Head of caudate nucleus (tissue), 42 donors: Measurements from ENCODE around the gene GJB1.
A peak's percentile ranks its signal among the peaks of the same experiment; 100 is the strongest.
"Not testable (repeated sequence)": the region's sequence is repeated elsewhere in the genome, so short reads cannot be mapped to it uniquely, and the experiment has no call there.

Experiments
- DNase-seq, 42 donors: peaks; one replicate each; pipeline versions ENCODE4 v3.0.0 to v3.0.0-alpha.2; 2020 to 2021; ENCODE audit warnings: mixed read lengths in 7 of 42
- intact Hi-C: fragments of 100-400 bp; cut with DNase I; formaldehyde crosslinking; loops from one replicate; pipeline ENCODE4 v1.15.0; 2022

GJB1 gene

DNA sequence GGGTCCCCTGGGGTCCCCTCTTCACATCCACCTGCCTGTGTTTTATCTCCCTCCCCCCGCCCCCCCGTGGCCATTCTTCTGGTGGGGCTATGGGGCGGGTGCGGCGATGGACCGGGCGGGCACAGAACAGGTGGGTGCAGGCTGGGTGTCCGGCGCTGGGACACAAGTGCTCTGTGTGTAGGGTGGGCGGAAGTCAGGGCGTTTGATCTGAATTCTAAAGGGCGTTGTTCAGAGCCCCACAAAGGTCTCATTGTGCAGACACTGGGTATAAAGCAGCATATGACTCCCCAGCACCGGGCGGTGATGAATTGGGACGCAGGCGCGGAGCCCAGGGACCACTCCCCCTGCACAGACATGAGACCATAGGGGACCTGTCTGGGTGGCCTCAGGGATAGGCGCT is at the start of gene GJB1:
Gene GJB1 (plus strand): TSS at position 296 of the 400 bp plus-strand sequence. CDS start 484 bp downstream, outside the sequence.
- DNase-seq, result peak; percentile 34 to 89 (median 73)
- intact Hi-C loops, result no loop called here

DNA sequence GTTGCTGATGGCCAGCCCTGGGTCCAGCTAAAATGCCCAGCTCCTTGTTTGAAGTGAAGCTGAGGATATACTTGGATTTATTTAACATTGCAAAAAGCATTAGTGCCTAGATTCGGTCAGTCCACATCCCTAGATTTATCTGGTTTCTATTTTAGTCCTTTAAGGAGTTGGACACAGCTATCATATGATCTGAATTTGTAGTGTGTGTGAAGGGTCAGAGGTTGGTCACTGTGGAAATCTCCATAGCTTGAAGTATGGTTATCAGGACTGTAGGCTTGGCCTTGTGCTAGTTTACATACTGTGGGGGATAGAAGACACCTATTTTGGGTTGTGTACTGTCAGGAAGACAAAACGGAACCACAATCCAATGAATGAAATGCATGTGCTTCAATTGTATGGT is 49.6 kb upstream of the GJB1 start:
- intact Hi-C loops, result loop anchor here (10.0 kb wide), 1 partner anchor 179 kb away; no protein-coding TSS in a partner anchor

DNA sequence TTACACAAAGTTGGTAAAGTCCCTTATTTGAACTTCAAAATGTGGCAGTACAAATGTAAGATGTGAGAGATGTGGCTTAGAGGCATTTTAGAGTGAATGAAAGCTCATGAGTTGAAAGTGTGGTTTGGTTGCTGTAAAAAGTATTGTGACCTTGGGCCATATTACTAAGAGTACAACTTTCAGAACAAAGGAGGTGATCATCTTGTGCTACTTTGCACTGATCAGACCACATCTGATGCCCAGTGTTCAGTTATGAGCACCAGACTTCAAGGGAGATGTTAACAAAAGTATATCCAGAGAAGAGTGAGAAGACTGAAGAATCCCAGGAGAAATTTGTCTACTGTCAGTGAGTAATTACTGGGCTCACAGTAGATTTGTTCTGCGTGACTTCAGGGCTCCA is 48.2 kb upstream of the GJB1 start:
- DNase-seq, result no peak
- intact Hi-C loops, result loop anchor here (10.0 kb wide), 1 partner anchor 180 kb away; no protein-coding TSS in a partner anchor

More for the DNA sequence above, 49.6 kb upstream of the GJB1 start:
- DNase-seq, result no peak

GRCh38 chrX:71175531-71175930 is 47.5 kb upstream of the GJB1 start:
- intact Hi-C loops, result loop anchor here (10.0 kb wide), 1 partner anchor 181 kb away; no protein-coding TSS in a partner anchor
- no peak for DNase-seq

DNA sequence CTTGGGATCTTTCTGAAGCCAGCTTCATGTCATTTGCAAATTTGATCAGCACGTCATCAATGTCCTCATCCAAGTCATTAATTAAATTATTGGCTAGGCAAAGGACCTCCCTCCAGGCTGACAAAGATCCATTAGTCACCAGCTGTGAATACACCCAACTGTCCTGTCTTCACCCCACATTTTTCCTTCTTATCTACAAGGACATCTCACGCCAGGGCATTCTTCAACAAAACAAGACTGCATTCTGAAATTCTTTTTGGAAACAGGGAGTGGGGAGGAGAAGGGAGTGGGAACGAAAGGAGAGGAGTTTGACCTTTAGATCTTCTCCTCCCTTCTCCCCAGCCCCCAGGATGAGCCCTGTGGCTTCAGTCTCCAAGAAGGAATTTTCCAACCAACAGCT is 45.7 kb upstream of the GJB1 start:
- intact Hi-C loops, result loop anchor here (10.0 kb wide), 1 partner anchor 183 kb away; no protein-coding TSS in a partner anchor

DNA sequence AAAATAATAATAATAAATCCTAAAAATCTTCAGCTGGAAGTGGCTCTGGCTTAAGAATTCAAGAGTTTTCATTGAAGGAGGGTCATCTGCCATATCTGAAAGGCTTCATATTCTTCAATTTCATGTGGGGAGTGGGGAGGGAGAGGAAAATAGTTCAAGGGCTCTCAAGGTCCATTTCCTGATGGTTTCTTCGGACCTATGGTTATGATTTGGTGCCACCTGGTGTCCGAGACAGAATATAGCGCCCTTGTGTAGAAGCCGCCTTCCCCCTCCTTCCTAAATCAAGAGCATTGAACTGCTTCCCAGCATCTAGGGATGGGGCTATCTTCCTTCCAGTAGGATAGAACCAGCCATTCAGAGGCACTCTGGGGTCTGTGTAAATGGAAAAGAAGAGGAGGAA is 44.1 kb upstream of the GJB1 start:
- peak in 38 of 42 donors; percentile 33 to 86 (median 63) for DNase-seq
- intact Hi-C loops, result loop anchor here (10.0 kb wide), 1 partner anchor 184 kb away; no protein-coding TSS in a partner anchor

More for the DNA sequence above, 45.7 kb upstream of the GJB1 start:
- DNase-seq, result no peak

DNA sequence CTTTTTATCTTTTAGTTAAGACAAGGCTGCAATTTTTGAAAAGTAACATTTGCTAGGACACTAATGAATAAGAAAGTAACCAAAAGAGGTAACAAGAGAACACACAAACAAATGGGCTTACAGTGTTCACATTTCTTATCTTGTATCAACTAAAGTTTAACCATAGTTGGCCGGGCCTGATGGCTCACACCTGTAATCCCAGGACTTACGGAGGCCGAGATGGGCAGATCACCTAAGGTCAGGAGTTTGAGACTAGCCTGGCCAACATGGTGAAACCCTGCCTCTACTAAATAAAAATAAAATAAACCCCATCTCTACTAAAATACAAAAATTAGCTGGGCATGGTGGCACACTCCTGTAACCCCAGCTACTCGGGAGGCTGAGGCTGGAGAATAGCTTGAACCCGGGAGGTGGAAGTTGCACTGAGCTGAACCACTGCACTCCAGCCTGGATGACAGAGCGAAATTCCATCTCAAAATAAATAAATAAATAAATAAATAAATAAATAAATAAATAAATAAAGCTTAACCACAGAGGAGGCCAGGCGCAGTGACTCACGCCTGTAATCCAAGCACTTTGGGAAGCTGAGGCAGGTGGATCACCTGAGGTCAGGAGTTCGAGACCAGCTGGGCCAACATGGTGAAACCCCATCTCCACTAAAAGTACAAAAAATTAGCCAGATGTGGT is 42.3 kb upstream of the GJB1 start:
- DNase-seq, result peak in 1 of 42 donors; percentile 0
- intact Hi-C loops, result not testable (repeated sequence)

DNA sequence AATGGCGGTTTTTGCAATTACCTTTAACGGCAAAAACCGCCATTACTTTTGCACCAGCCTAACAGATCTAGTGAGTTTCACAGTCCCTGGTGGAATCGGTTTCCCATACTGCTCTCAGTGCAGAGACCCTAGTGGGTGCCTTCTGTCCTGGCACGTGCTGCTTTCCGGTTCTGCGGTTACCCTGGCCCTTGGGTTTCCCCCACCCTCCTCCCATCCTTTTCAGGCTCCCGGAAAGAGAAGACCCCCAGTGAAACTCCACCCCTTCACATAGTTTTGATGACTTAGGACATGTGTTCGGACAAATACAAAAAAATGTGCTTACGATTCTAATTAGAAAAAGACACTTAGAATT is 41.5 kb upstream of the GJB1 start:
- DNase-seq, result peak in 3 of 42 donors; percentile 7 to 44 (median 14)
- intact Hi-C loops, result no loop called here

GRCh38 chrX:71181910-71182799 is 40.9 kb upstream of the GJB1 start:
- peak; percentile 77 to 96 (median 89) for DNase-seq
- intact Hi-C loops, result no loop called here

DNA sequence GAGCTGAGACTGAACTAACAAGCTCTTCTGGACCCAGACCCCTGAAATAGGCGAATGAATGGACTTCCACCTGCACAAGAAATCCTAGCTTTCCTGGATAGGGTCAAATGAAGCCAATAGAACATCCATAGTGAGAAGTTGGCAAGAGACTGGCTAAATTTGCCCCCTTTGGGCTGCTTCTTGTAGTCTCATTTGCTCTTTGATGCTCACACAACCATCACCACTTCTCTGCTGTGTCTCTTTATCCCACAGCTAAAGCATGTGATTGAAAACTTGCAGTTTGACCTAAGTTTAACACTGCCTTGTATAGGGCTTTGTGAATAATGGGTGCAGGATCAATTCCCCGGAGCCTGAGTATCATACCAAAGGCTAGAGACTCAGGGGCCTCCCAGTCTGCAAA is 40.2 kb upstream of the GJB1 start:
- DNase-seq, result peak in 1 of 42 donors; percentile 3

DNA sequence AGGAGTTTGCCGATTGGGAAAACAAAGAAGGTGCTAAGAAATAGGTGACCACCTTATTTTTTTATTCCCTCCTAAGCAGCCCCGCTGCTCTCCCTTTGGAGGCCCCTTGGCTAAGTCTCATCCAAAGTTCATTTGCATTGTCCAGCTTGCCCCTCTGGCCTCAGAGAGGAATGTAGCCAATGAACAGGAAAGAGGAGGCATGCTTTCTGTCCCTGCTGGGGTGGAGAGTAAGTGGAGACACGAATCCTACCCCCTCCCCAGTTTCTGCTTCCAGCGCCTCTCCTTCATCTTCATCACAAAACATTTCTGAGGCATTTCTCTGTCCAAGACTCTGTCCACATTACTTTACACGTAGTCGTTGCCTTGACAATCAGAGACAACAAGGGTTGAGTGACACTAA is 39.7 kb upstream of the GJB1 start:
- no peak for DNase-seq

More for the DNA sequence above, 40.2 kb upstream of the GJB1 start:
- intact Hi-C loops, result no loop called here

DNA sequence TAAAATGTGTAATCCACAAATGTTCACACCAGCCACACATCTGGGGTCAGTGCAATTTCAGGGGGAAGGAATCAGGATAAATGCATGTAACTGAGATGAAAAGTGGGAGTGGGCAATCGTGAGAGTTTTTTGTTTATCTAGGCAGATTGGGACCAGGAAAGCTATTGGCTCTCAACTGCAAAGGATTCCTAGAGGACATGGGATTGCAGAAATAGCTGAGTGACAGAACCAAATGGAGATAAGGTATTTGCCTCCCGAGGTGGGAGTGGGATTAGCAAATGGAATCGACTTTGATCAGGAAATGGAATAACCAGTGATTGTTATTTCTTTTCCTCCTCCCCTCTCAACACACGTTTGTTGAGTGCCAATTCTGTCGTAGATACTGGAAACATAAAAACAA is 38.9 kb upstream of the GJB1 start:
- intact Hi-C loops, result no loop called here
- DNase-seq, result no peak

More for the DNA sequence above, 39.7 kb upstream of the GJB1 start:
- intact Hi-C loops, result no loop called here

GRCh38 chrX:71184803-71185495 is 38.1 kb upstream of the GJB1 start:
- intact Hi-C loops, result no loop called here
- DNase-seq, result no peak

- intact Hi-C loops, result no loop called here
- DNase-seq, result no peak
Measured at GRCh38 chrX:71191248-71191647, 31.8 kb upstream of the GJB1 start.

DNA sequence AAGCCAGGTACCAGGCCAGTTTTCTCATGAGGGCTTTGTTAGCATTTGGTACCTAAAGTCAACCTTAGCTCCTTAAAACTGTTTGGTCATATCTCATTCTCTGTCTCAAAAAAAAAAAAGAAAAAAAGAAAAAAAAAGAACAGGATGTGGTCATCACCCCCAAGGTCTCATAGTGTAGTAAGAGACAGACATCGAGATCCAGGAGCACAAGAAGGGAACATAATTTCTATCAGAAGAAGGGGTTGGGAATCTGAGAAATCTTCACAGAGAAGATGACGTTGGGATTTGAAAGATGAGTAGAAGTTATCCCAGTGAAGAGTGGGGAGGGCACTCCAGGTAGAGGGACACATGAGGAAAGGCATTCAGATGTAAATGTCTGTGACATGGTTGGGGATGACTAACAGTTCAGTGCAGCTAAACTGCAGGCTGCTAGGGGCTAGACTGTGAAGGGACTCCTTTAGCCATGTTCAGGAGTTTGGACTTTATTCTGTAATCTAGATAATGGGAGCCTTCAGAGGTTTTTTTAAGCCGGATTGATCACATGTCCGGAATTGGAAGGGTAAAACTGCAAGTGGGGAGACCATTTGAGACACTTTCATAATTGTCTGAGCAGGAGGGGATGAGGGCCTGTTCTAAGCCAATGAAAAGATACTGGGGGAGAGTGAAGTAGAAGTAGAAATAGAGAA is 26.9 kb upstream of the GJB1 start:
- DNase-seq, result no peak
- intact Hi-C loops, result no loop called here

DNA sequence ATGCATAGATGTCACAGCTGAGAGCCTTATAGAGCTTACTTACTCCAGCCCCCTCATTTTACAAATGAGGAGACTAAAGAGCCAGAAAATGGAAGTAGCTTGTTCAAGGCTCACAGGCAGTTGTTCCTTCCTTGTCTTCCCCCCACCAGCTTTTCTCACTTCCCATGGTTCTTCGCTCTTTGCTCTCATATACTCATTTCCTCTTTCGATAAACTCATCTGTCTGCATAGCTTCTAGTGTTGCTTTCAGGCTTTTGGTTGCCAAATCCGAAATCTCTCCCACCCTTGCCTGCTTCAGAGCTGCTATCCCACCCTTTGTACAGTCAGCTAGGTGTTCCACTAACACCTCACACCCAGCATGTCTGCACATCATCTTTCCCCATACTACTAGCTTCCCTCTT is 25.0 kb upstream of the GJB1 start:
- intact Hi-C loops, result no loop called here
- peak in 1 of 42 donors; percentile 3 for DNase-seq

- intact Hi-C loops, result no loop called here
- no peak for DNase-seq
Measured at GRCh38 chrX:71199252-71200008, 23.6 kb upstream of the GJB1 start.

- DNase-seq, result no peak
- intact Hi-C loops, result no loop called here
Measured at GRCh38 chrX:71210816-71211215, 12.2 kb upstream of the GJB1 start.
